Lung (tissue), 12 donors: ENCODE results near the gene DAGLA. TPM values are rescaled to one million over a fixed set of nuclear protein-coding genes. Genes with fewer than 3 reads are reported as not detected.
A peak's percentile ranks its signal among the peaks of the same experiment; 100 is the strongest.
"Not testable (repeated sequence)": the region's sequence is repeated elsewhere in the genome, so short reads cannot be mapped to it uniquely, and the experiment has no call there.

Source experiments
- ATAC-seq: fragments of 200-7000 bp; cut with Tn5 transposase; one replicate; pipeline ENCODE4 v1.9.1; 2020; ENCODE audit warnings: moderate number of reproducible peaks; ENCODE audit not compliant: insufficient read depth, low FRiP score
- DNase-seq, 3 donors: peaks; one replicate each; pipeline ENCODE4 v3.0.0-alpha.2; 2013 to 2017
- H3K27ac ChIP-seq, 2 donors: one replicate each; pipeline ENCODE4 v1.5.1; 2013; ENCODE audit warnings: mild to moderate bottlenecking in 2 of 2, moderate library complexity in 2 of 2, control low read depth in 1 of 2, inconsistent platforms in 1 of 2, low read depth in 1 of 2, low read length in 1 of 2
- H3K27me3 ChIP-seq, 3 donors: one replicate each; pipeline ENCODE4 v1.5.1; 2013; ENCODE audit warnings: low read length in 2 of 3; ENCODE audit not compliant: control insufficient read depth in 3 of 3, insufficient read depth in 3 of 3
- H3K36me3 ChIP-seq, 4 donors: one replicate each; pipeline ENCODE4 v1.5.1; 2013; ENCODE audit warnings: low read length in 4 of 4, mild to moderate bottlenecking in 1 of 4, moderate library complexity in 1 of 4; ENCODE audit not compliant: control insufficient read depth in 4 of 4, insufficient read depth in 4 of 4
- H3K4me1 ChIP-seq, 5 donors: one replicate each; pipeline ENCODE4 v1.5.1; 2013; ENCODE audit warnings: low read length in 5 of 5, mild to moderate bottlenecking in 2 of 5, moderate library complexity in 1 of 5; ENCODE audit not compliant: control insufficient read depth in 5 of 5, insufficient read depth in 5 of 5
- H3K4me3 ChIP-seq: one replicate; pipeline ENCODE4 v1.5.1; 2013; ENCODE audit warnings: mild to moderate bottlenecking, control low read depth, moderate library complexity
- H3K9ac ChIP-seq, 2 donors: one replicate each; pipeline ENCODE4 v1.5.1; 2013; ENCODE audit warnings: low read length in 2 of 2, control low read depth in 1 of 2; ENCODE audit not compliant: insufficient read depth in 1 of 2
- H3K9me3 ChIP-seq, 4 donors: one replicate each; pipeline ENCODE4 v1.5.1; 2013; ENCODE audit warnings: low read length in 3 of 4, mild to moderate bottlenecking in 1 of 4, moderate library complexity in 1 of 4; ENCODE audit not compliant: control insufficient read depth in 4 of 4, insufficient read depth in 3 of 4
- CTCF ChIP-seq: IDR thresholded peaks from 2 replicates; pipeline ENCODE4 v1.5.1; 2012; ENCODE audit warnings: mild to moderate bottlenecking; ENCODE audit errors: control extremely low read depth, extremely low read depth
- WGBS, 2 donors: extraction: QIAGEN DNeasy Blood & Tissue Kit; methylation state at CpG; one replicate each; pipeline ENCODE4 v1.1.7; 2013; 5-methylcytosine and 5-hydroxymethylcytosine counted together
- polyA plus RNA-seq, 2 donors: library from polyadenylated mRNA; stranded (reverse); fragments of 200-250 nt; gene quantifications; one replicate each; pipeline ENCODE4 v1.2.1, GENCODE V29; 2013
- total RNA-seq, 2 donors: library from RNA; depleted of rRNA in 1 of 2; stranded (reverse); fragments of >200 nt in 1 of 2; gene quantifications; one replicate each; pipeline ENCODE4 v1.2.1, GENCODE V29; 2014 to 2021
- donor health status: control.
- donor health status: control.
- donor health status: Bipolar disorder and iron deficiency.
- donor health status: healthy.
- donor health status: DM: yes; HTN: yes; CAD: no.

The DAGLA gene
- total and polyA plus RNA-seq, 4 donors = 1.5 to 7.5 (median 2.9) TPM

- no peak overlapping the region for H3K27ac ChIP-seq
- peaks cover 0 to 4% (median 0%) of the 10 kb centered on the region in 3 donors for H3K27me3 ChIP-seq
- no peak overlapping the region for H3K9ac ChIP-seq
- no peaks in the 10 kb centered on the region for H3K9me3 ChIP-seq
- H3K4me1 ChIP-seq = no peaks in the 10 kb centered on the region
- DNase-seq (no peak), ATAC-seq (no peak)
- 98 to 100% methylated on average over 2 of the region's 2 CpGs for WGBS, 2 donors
- TF ChIP-seq CTCF = no peak
- no peaks in the 10 kb centered on the region for H3K36me3 ChIP-seq
- no peak overlapping the region for H3K4me3 ChIP-seq
Measured at GRCh38 chr11:61670626-61671025, 9.6 kb upstream of the DAGLA start.

GRCh38 chr11:61671527-61671926 is 8.7 kb upstream of the DAGLA start:
- ATAC-seq (peak; percentile 62), DNase-seq (no peak)
- no peak overlapping the region for H3K4me3 ChIP-seq
- no peaks in the 10 kb centered on the region for H3K36me3 ChIP-seq
- 35 to 41% methylated on average over 5 of the region's 5 CpGs for WGBS, 2 donors
- TF ChIP-seq CTCF = peak; percentile 1
- H3K4me1 ChIP-seq = no peaks in the 10 kb centered on the region
- no peaks in the 10 kb centered on the region for H3K9me3 ChIP-seq
- H3K27ac ChIP-seq = no peak overlapping the region
- H3K27me3 ChIP-seq = peaks cover 0 to 4% (median 0%) of the 10 kb centered on the region in 3 donors
- no peak overlapping the region for H3K9ac ChIP-seq

- not testable (repeated sequence) for DNase-seq, H3K4me1 ChIP-seq, ATAC-seq, H3K9me3 ChIP-seq, H3K4me3 ChIP-seq, H3K27ac ChIP-seq, H3K9ac ChIP-seq, H3K36me3 ChIP-seq, H3K27me3 ChIP-seq
- 77 to 78% methylated on average over 2 of the region's 2 CpGs for WGBS, 2 donors
Measured at GRCh38 chr11:61673946-61674467, 6.2 kb upstream of the DAGLA start.

GRCh38 chr11:61675826-61676225 is 4.4 kb upstream of the DAGLA start:
- no peak for ATAC-seq
- WGBS, 2 donors = 69 to 81% methylated on average over 5 of the region's 5 CpGs

More at GRCh38 chr11:61675826-61676225, 4.4 kb upstream of the DAGLA start:
- H3K27me3 ChIP-seq = peaks cover 0 to 8% (median 6%) of the 10 kb centered on the region in 3 donors
- peaks cover 0 to 4% (median 0%) of the 10 kb centered on the region in 5 donors for H3K4me1 ChIP-seq
- H3K27ac ChIP-seq = no peak overlapping the region
- no peaks in the 10 kb centered on the region for H3K9me3 ChIP-seq
- no peak overlapping the region for H3K4me3 ChIP-seq
- no peak for TF ChIP-seq CTCF
- no peak overlapping the region for H3K9ac ChIP-seq
- H3K36me3 ChIP-seq = no peaks in the 10 kb centered on the region
- DNase-seq = no peak
